ENCODE results near the gene EEF1AKMT3. TPM values are rescaled to one million over a fixed set of nuclear protein-coding genes. Genes with fewer than 3 reads are reported as not detected.

EEF1AKMT3 gene
- total and polyA plus RNA-seq, 2 of the 4 experiments (the other 2 are of a cell fraction) = 3.2 to 8.1 TPM

DNA sequence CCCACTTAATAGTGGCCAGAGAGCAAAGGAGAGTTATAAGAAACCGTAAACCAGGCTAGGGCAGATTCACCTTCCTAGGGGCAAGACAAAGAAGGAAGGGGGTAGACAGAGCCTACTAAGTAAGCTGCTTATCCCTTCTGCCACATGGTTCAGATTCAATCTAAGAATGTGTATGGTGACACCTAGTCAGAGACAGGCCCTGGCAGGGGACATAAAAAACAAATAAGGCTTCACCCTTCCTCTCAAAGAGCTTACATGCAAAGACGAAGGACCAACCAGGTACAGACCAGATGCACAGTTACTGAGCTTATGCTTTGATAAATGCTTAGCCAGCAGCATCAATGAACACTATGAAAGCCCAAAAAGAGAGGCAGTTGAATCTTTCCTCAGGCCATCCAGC is 10.0 kb upstream of the EEF1AKMT3 start:
- H2AFZ ChIP-seq (replicated peaks; ENCODE audit: low read length, poor library complexity) = no peak overlapping the region
- no peak overlapping the region for H2AK5ac ChIP-seq (ENCODE audit: low read depth, low read length)
- CTCF ChIA-PET = no interaction called here
- H3K9ac ChIP-seq (ENCODE audit: low read depth, low read length) = no peak overlapping the region
- no TSS peak for BruUV-seq (replicated peaks)
- no peak overlapping the region for H3K23ac ChIP-seq (ENCODE audit: low read depth, low read length)
- H3K4me1 ChIP-seq (ENCODE audit: control insufficient read depth, insufficient read depth, low read length) = peaks cover 8% of the 10 kb centered on the region; the same call in 1 of the 2 replicates
- H3K4ac ChIP-seq (ENCODE audit: low read depth, low read length) = no peak overlapping the region
- H2BK5ac ChIP-seq (ENCODE audit: low read depth, low read length, poor library complexity, severe bottlenecking) = no peak overlapping the region
- H2BK20ac ChIP-seq (ENCODE audit: low read depth, low read length) = no peak overlapping the region
- H4K20me1 ChIP-seq (ENCODE audit: insufficient read depth, low read length) = no peaks in the 10 kb centered on the region
- WGBS, 2 experiments (ENCODE audit: extremely low coverage in 2 of 2, insufficient read length in 1 of 2) = no CpG with 5 or more reads among the region's 2 CpGs
- H3K4me3 ChIP-seq (ENCODE audit: insufficient read depth, low read depth, low read length) = no peak overlapping the region
- H3K14ac ChIP-seq (replicated peaks; ENCODE audit: low read depth, low read length) = no peak overlapping the region
- H3K18ac ChIP-seq (ENCODE audit: low read depth, low read length) = no peak overlapping the region
- H4K8ac ChIP-seq (ENCODE audit: low read depth in 2 of 2, low read length in 2 of 2) = no peak overlapping the region
- H2AK9ac ChIP-seq (replicated peaks; ENCODE audit: low read depth, low read length, poor library complexity) = no peak overlapping the region
- H3K79me1 ChIP-seq (ENCODE audit: low read depth in 1 of 2, low read length in 2 of 2) = no peaks in the 10 kb centered on the region
- ATAC-seq (ENCODE audit: low read depth) (no peak), DNase-seq (no peak)
- H4K5ac ChIP-seq (ENCODE audit: low read depth, low read length) = no peak overlapping the region
- peaks cover 43% of the 10 kb centered on the region for H3K27me3 ChIP-seq (ENCODE audit: control insufficient read depth, insufficient read depth, low read length)
- H3K4me2 ChIP-seq (ENCODE audit: low read depth, low read length) = no peak overlapping the region
- intact Hi-C loops (cut with micrococcal nuclease) (no loop called here), in situ Hi-C loops (cut with MboI; ENCODE audit: low sequenced_read_pairs) (no loop called here), dilution Hi-C loops (cut with HindIII; ENCODE audit: low sequenced_read_pairs, unreplicated experiment) (no loop called here)
- no peak overlapping the region for H2BK120ac ChIP-seq (ENCODE audit: low read depth, low read length)
- H4K91ac ChIP-seq (ENCODE audit: insufficient read depth, low read depth, low read length) = no peak overlapping the region
- 0 out of 2 replicates have a peak, but pooled peaks cover 3% of the 10 kb centered on the region for H3K9me1 ChIP-seq (ENCODE audit: insufficient read depth, low read length)
- no peak overlapping the region for H3K27ac ChIP-seq (ENCODE audit: insufficient read depth, low read length)
- POLR2A ChIA-PET (ENCODE audit: unreplicated experiment) = no interaction called here
- peaks cover 9% of the 10 kb centered on the region for H3K36me3 ChIP-seq (ENCODE audit: control insufficient read depth, insufficient read depth, low read length)
- no peak for TF ChIP-seq NFE2L2 (IDR thresholded peaks at IDR 0.05; ENCODE audit: low read depth, low read length)
- TF ChIP-seq, protein P1, sequence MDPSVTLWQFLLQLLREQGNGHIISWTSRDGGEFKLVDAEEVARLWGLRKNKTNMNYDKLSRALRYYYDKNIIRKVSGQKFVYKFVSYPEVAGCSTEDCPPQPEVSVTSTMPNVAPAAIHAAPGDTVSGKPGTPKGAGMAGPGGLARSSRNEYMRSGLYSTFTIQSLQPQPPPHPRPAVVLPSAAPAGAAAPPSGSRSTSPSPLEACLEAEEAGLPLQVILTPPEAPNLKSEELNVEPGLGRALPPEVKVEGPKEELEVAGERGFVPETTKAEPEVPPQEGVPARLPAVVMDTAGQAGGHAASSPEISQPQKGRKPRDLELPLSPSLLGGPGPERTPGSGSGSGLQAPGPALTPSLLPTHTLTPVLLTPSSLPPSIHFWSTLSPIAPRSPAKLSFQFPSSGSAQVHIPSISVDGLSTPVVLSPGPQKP (IDR thresholded peaks at IDR 0.05; ENCODE audit: borderline replicate concordance, low read depth, low read length) = no peak
- no peak for TF ChIP-seq FOS (IDR thresholded peaks at IDR 0.05; ENCODE audit: low read depth, low read length)
- no peak for TF ChIP-seq MAFK (IDR thresholded peaks at IDR 0.05; ENCODE audit: low read depth, low read length)
- no peak for TF ChIP-seq BHLHE40 (IDR thresholded peaks at IDR 0.05; ENCODE audit: low read depth, low read length)
- TF ChIP-seq CEBPB (IDR thresholded peaks at IDR 0.05; ENCODE audit: low read depth, low read length) = no peak
- TF ChIP-seq, protein P2, sequence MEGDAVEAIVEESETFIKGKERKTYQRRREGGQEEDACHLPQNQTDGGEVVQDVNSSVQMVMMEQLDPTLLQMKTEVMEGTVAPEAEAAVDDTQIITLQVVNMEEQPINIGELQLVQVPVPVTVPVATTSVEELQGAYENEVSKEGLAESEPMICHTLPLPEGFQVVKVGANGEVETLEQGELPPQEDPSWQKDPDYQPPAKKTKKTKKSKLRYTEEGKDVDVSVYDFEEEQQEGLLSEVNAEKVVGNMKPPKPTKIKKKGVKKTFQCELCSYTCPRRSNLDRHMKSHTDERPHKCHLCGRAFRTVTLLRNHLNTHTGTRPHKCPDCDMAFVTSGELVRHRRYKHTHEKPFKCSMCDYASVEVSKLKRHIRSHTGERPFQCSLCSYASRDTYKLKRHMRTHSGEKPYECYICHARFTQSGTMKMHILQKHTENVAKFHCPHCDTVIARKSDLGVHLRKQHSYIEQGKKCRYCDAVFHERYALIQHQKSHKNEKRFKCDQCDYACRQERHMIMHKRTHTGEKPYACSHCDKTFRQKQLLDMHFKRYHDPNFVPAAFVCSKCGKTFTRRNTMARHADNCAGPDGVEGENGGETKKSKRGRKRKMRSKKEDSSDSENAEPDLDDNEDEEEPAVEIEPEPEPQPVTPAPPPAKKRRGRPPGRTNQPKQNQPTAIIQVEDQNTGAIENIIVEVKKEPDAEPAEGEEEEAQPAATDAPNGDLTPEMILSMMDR (conservative IDR thresholded peaks at IDR 0.05; ENCODE audit: low read depth, low read length) = no peak
- no peak overlapping the region for H2BK15ac ChIP-seq (ENCODE audit: low read depth, low read length)
- no peak overlapping the region for H3K56ac ChIP-seq (ENCODE audit: extremely low read depth, insufficient read depth, low read length)
- peaks cover 2% of the 10 kb centered on the region; the same call in 1 of the 2 replicates for H3K9me3 ChIP-seq (ENCODE audit: control insufficient read depth, insufficient read depth, low read length)
